ENCODE measurements around the gene S100A11. TPM values are rescaled to one million over a fixed set of nuclear protein-coding genes. Genes with fewer than 3 reads are reported as not detected.

Gene S100A11
- polyA plus RNA-seq, 1 experiment: 693 TPM

DNA sequence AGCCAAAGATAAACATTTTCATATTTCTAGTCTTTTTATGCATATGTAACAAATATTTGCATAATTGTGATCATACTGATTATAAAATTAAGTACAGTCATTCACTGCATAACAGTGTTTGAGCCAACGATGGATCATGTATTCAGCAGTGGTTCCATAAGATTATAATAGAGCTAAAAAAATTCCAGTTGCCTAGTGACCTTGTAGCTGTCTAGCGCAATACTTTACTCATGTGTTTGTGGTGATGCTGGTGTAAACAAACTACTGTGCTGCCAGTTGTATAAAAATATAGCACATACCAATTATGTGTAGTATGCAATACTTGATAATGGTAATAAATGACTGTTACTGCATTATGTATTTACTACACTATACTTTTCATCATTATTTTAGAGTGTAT is 41.0 kb downstream of the S100A11 start:
- TF ChIP-seq CTCF (IDR thresholded peaks at IDR 0.05; ENCODE audit: low read depth, low read length): no peak
- ChIA-PET CTCF (interaction anchor here (0.7 to 11.3 kb wide), 13 partner anchors 13 to 160 kb away, joined by 3 to 251 read pairs (median 3); no protein-coding TSS in a partner anchor), POLR2A (interaction anchor here (0.7 kb wide), 1 partner anchor 797 kb away, joined by 3 read pairs; no protein-coding TSS in a partner anchor)
- no peak overlapping the region for H3K4me3 ChIP-seq (ENCODE audit: low read depth, low read length)
- H3K9me3 ChIP-seq (ENCODE audit: control insufficient read depth, insufficient read depth, low read length): peaks cover 7% of the 10 kb centered on the region
- no peak for DNase-seq (ENCODE audit: low read depth, low spot score)
- H3K27me3 ChIP-seq (ENCODE audit: control insufficient read depth, insufficient read depth, low read length): no peaks in the 10 kb centered on the region
- no peak overlapping the region for H3K27ac ChIP-seq (ENCODE audit: low read depth, low read length)

- Histone ChIP-seq H3K27ac (ENCODE audit: low read depth, low read length) (peak overlapping the region; percentile 66), H3K4me3 (ENCODE audit: low read depth, low read length) (no peak overlapping the region), H3K27me3 (ENCODE audit: control insufficient read depth, insufficient read depth, low read length) (no peaks in the 10 kb centered on the region), H3K9me3 (ENCODE audit: control insufficient read depth, insufficient read depth, low read length) (peaks cover 7% of the 10 kb centered on the region)
- CTCF ChIA-PET: interaction anchor here (0.6 to 11.3 kb wide), 4 partner anchors 27 to 663 kb away, joined by 4 to 251 read pairs (median 114); no protein-coding TSS in a partner anchor
- peak; percentile 81 for DNase-seq (ENCODE audit: low read depth, low spot score)
- POLR2A ChIA-PET: interaction anchor here (1.0 kb wide), 2 partner anchors 41 to 53 kb away, joined by 3 read pairs; no protein-coding TSS in a partner anchor
- no peak for TF ChIP-seq CTCF (IDR thresholded peaks at IDR 0.05; ENCODE audit: low read depth, low read length)
These were observed 41.8 kb downstream of the S100A11 start for GRCh38 chr1:151994956-151995355.

- H3K27me3 ChIP-seq (ENCODE audit: control insufficient read depth, insufficient read depth, low read length): no peaks in the 10 kb centered on the region
These were observed 42.9 kb downstream of the S100A11 start, which contains the start of gene S100A10 for GRCh38 chr1:151993734-151994496. TSS of gene S100A10 (minus strand) at chr1:151993859. CDS start at chr1:151986230, 7,629 bp downstream.

DNA sequence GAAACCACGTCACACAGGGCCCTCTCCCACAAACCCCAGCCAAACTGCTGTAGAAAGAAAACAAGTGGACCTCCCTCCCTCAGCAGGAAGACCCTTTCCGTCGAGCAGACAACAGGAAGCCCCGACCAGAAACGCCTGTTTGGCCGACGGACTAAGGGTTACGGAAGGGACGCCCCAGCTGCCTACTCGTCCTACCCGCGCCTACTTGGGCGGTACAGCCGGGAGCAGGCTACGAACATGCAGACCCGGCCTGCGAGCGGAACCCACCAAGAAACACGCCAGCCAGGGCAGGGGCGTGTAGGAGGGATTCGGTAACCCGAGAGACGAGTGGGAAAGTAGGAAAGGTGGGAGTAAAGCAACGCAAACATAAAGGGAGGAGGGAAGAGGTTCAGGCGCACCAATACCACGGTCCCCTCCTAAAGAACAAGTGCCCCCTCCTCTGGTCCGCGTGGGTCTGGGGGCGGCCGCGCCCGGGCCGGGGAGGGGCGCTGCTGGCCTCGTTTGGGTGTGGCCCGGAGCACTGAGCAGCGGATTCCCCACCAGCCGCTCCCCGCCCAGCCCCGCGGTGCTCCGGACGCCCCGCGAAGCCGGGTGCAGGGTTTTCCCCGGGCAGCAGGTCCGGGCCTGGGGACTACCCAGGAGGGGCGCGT is 43.6 kb downstream of the S100A11 start:
- Histone ChIP-seq H3K27me3 (ENCODE audit: control insufficient read depth, insufficient read depth, low read length) (no peaks in the 10 kb centered on the region), H3K4me3 (ENCODE audit: low read depth, low read length) (peak overlapping the region; percentile 94), H3K9me3 (ENCODE audit: control insufficient read depth, insufficient read depth, low read length) (peaks cover 3% of the 10 kb centered on the region), H3K27ac (ENCODE audit: low read depth, low read length) (peak overlapping the region; percentile 55)
- ChIA-PET CTCF (interaction anchor here (0.8 to 3.3 kb wide), 3 partner anchors 8 to 59 kb away, joined by 4 to 16 read pairs (median 15); no protein-coding TSS in a partner anchor), POLR2A (interaction anchor here (0.7 to 1.4 kb wide), 3 partner anchors 8 to 52 kb away, joined by 3 to 9 read pairs (median 3); no protein-coding TSS in a partner anchor)
- no peak for DNase-seq (ENCODE audit: low read depth, low spot score)
- TF ChIP-seq CTCF (IDR thresholded peaks at IDR 0.05; ENCODE audit: low read depth, low read length): no peak

More at GRCh38 chr1:151993734-151994496, 42.9 kb downstream of the S100A11 start, which contains the start of gene S100A10:
- H3K4me3 ChIP-seq (ENCODE audit: low read depth, low read length): peak within 1 kb of the TSS; percentile 94
- DNase-seq (ENCODE audit: low read depth, low spot score): no peak
- H3K27ac ChIP-seq (ENCODE audit: low read depth, low read length): peak within 1 kb of the TSS; percentile 61
- ChIA-PET POLR2A (interaction anchor here (0.7 to 1.4 kb wide), 2 partner anchors 49 to 53 kb away, joined by 3 read pairs; no protein-coding TSS in a partner anchor), CTCF (interaction anchor here (3.3 to 11.3 kb wide), 2 partner anchors 7 to 26 kb away, joined by 15 to 223 read pairs; no protein-coding TSS in a partner anchor)
- no peak for TF ChIP-seq CTCF (IDR thresholded peaks at IDR 0.05; ENCODE audit: low read depth, low read length)
- peaks cover 7% of the 10 kb centered on the region for H3K9me3 ChIP-seq (ENCODE audit: control insufficient read depth, insufficient read depth, low read length)
